ENCODE measurements around the gene DIAPH2. TPM values are rescaled to one million over a fixed set of nuclear protein-coding genes. Genes with fewer than 3 reads are reported as not detected.

DIAPH2 gene
- total and polyA plus RNA-seq, 2 donors (not counting 1 experiment from before 2014, with no cell fraction given), result 4.2 to 32.4 TPM

DNA sequence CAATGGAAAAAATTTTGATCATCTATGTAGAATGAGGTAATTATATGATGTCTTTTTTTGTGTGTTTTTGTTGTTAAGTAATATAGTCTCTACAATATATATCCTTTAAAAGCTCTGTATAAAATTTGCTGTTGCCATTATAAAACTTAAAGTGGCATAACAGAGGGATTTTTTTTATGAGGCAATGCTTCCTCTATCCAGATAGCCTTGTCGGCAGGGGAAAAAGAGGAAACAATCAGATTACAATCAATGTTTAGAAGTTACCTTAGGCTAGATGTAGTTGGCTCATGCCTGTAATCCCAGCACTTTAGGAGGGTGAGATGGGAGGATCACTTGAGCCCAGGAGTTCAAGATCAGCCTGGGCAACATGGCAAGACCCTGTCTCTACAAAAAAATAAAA, 86.8 kb downstream of the DIAPH2 start:
- no peaks in the 10 kb centered on the region for H3K27me3 ChIP-seq (replicated peaks in 1 of 4; ENCODE audit: control extremely low read depth in 1 of 4, control insufficient read depth in 3 of 4, insufficient read depth in 4 of 4, low read length in 3 of 4)
- no peaks in the 10 kb centered on the region for H3K4me1 Mint-ChIP-seq
- DNase-seq, result no peak
- intact Hi-C loops (cut with micrococcal nuclease), result no loop called here
- no peak overlapping the region for H3K4me2 ChIP-seq (replicated peaks; ENCODE audit: low read depth, low read length, poor library complexity, severe bottlenecking)
- H4K20me1 ChIP-seq (ENCODE audit: control insufficient read depth, insufficient read depth, low read length, poor library complexity, severe bottlenecking), result no peaks in the 10 kb centered on the region
- no peaks in the 10 kb centered on the region for H3K9me3 ChIP-seq (ENCODE audit: control extremely low read depth in 1 of 3, control insufficient read depth in 2 of 3, insufficient read depth in 1 of 3, low read length in 2 of 3)
- no peak for ATAC-seq (ENCODE audit: low read depth)
- H3K4me1 ChIP-seq (ENCODE audit: control insufficient read depth in 2 of 2, insufficient read depth in 2 of 2, low read length in 2 of 2), result no peaks in the 10 kb centered on the region
- ChIA-PET POLR2A (no interaction called here), CTCF (interaction anchor here (1.2 to 1.6 kb wide), 3 partner anchors 9 to 541 kb away, joined by 3 to 6 read pairs (median 3); no protein-coding TSS in a partner anchor)
- H3K9ac ChIP-seq (ENCODE audit: low read length), result no peak overlapping the region
- H3K4me3 ChIP-seq (ENCODE audit: control extremely low read depth in 1 of 5, extremely low read depth in 1 of 5, insufficient read depth in 1 of 5, low read depth in 2 of 5, low read length in 4 of 5), result no peak overlapping the region
- no peak for TF ChIP-seq EZH2 (IDR thresholded peaks at IDR 0.05; ENCODE audit: borderline replicate concordance, insufficient read depth, low read depth, low read length, poor library complexity, severe bottlenecking)
- TF ChIP-seq, protein P1, sequence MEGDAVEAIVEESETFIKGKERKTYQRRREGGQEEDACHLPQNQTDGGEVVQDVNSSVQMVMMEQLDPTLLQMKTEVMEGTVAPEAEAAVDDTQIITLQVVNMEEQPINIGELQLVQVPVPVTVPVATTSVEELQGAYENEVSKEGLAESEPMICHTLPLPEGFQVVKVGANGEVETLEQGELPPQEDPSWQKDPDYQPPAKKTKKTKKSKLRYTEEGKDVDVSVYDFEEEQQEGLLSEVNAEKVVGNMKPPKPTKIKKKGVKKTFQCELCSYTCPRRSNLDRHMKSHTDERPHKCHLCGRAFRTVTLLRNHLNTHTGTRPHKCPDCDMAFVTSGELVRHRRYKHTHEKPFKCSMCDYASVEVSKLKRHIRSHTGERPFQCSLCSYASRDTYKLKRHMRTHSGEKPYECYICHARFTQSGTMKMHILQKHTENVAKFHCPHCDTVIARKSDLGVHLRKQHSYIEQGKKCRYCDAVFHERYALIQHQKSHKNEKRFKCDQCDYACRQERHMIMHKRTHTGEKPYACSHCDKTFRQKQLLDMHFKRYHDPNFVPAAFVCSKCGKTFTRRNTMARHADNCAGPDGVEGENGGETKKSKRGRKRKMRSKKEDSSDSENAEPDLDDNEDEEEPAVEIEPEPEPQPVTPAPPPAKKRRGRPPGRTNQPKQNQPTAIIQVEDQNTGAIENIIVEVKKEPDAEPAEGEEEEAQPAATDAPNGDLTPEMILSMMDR (IDR thresholded peaks at IDR 0.05), result no peak
- WGBS (ENCODE audit: insufficient coverage), result no CpG with 5 or more reads among the region's 1 CpG
- no peaks in the 10 kb centered on the region for H3K9me3 Mint-ChIP-seq (ENCODE audit: insufficient read depth)
- no peak overlapping the region for H3K4me3 Mint-ChIP-seq
- H2AFZ ChIP-seq (ENCODE audit: insufficient read depth, low read depth, low read length, poor library complexity, severe bottlenecking), result no peak overlapping the region
- H3K36me3 ChIP-seq (replicated peaks in 1 of 2; ENCODE audit: control extremely low read depth in 1 of 2, control insufficient read depth in 1 of 2, extremely low read depth in 1 of 2, insufficient read depth in 2 of 2, low read length in 1 of 2), result no peaks in the 10 kb centered on the region
- H3K27me3 Mint-ChIP-seq, result no peaks in the 10 kb centered on the region
- H3K27ac ChIP-seq (ENCODE audit: low read length in 2 of 2), result no peak overlapping the region
- H3K79me2 ChIP-seq (ENCODE audit: control insufficient read depth, insufficient read depth, low read length), result no peaks in the 10 kb centered on the region
- no peak overlapping the region for H3K27ac Mint-ChIP-seq

DNA sequence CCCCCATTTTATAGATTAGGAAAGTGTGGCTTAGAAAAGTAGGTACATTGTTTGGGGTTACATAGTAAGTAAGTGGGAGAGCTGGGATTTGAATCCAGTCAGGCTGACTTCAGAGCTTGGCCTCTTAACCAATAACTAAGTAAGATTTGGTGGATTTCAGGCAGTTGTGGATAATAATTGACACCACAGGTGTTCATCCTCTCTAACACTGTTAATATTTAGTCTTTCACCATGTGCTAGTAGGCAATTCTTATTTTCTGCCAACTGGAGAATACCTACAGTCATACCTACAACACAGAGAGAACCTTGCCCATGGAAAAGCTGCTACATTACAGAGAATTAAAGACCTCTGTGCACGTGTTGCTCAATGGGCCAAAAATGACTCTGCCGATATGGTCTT, 89.5 kb downstream of the DIAPH2 start:
- CTCF ChIA-PET, result no interaction called here
- DNase-seq, result no peak
- WGBS (ENCODE audit: insufficient coverage), result no CpG with 5 or more reads among the region's 2 CpGs

More for the DNA sequence above, 89.5 kb downstream of the DIAPH2 start:
- Histone ChIP-seq H3K79me2 (ENCODE audit: control insufficient read depth, insufficient read depth, low read length) (no peaks in the 10 kb centered on the region), H3K36me3 (replicated peaks in 1 of 2; ENCODE audit: control extremely low read depth in 1 of 2, control insufficient read depth in 1 of 2, extremely low read depth in 1 of 2, insufficient read depth in 2 of 2, low read length in 1 of 2) (no peaks in the 10 kb centered on the region), H3K27me3 (replicated peaks in 1 of 4; ENCODE audit: control extremely low read depth in 1 of 4, control insufficient read depth in 3 of 4, insufficient read depth in 4 of 4, low read length in 3 of 4) (no peaks in the 10 kb centered on the region), H2AFZ (ENCODE audit: insufficient read depth, low read depth, low read length, poor library complexity, severe bottlenecking) (no peak overlapping the region), H3K4me3 (ENCODE audit: control extremely low read depth in 1 of 5, extremely low read depth in 1 of 5, insufficient read depth in 1 of 5, low read depth in 2 of 5, low read length in 4 of 5) (no peak overlapping the region), H3K4me1 (ENCODE audit: control insufficient read depth in 2 of 2, insufficient read depth in 2 of 2, low read length in 2 of 2) (no peaks in the 10 kb centered on the region), H3K9me3 (ENCODE audit: control extremely low read depth in 1 of 3, control insufficient read depth in 2 of 3, insufficient read depth in 1 of 3, low read length in 2 of 3) (no peaks in the 10 kb centered on the region), H3K27ac (ENCODE audit: low read length in 2 of 2) (no peak overlapping the region), H3K4me2 (replicated peaks; ENCODE audit: low read depth, low read length, poor library complexity, severe bottlenecking) (no peak overlapping the region), H4K20me1 (ENCODE audit: control insufficient read depth, insufficient read depth, low read length, poor library complexity, severe bottlenecking) (no peaks in the 10 kb centered on the region), H3K9ac (ENCODE audit: low read length) (no peak overlapping the region)
- Mint-ChIP-seq H3K4me3 (no peak overlapping the region), H3K27ac (no peak overlapping the region), H3K9me3 (ENCODE audit: insufficient read depth) (no peaks in the 10 kb centered on the region), H3K27me3 (no peaks in the 10 kb centered on the region), H3K4me1 (no peaks in the 10 kb centered on the region)
- no peak for TF ChIP-seq EZH2 (IDR thresholded peaks at IDR 0.05; ENCODE audit: borderline replicate concordance, insufficient read depth, low read depth, low read length, poor library complexity, severe bottlenecking)
- TF ChIP-seq, protein P1 (IDR thresholded peaks at IDR 0.05), result no peak
- intact Hi-C loops (cut with micrococcal nuclease), result no loop called here
- POLR2A ChIA-PET, result no interaction called here
- no peak for ATAC-seq (ENCODE audit: low read depth)

Data from B cell (primary cell).